Stimulated activated CD4-positive, alpha-beta T cell treated with anti-CD3 and anti-CD28 coated beads, Interleukin-2, amount 100 ng/mL, for 24 hours (primary cell): Measurements from ENCODE around the gene HOXA6.

ENCODE experiments used
- DNase-seq, 2 donors: peaks; one replicate each; pipeline ENCODE4 v3.0.0-alpha.2; 2020

Gene HOXA6

GRCh38 chr7:27147199-27148030 is at the start of gene HOXA6:
Gene HOXA6, minus strand, starts transcription at chr7:27147774. Its CDS starts 25 bp downstream, at chr7:27147749.
- DNase-seq, result no peak

- peak; percentile 89 to 90 for DNase-seq
Measured at GRCh38 chr7:27196287-27196767, 48.8 kb upstream of the HOXA6 start.

- no peak for DNase-seq
Measured at GRCh38 chr7:27194686-27195379, 47.3 kb upstream of the HOXA6 start.

DNA sequence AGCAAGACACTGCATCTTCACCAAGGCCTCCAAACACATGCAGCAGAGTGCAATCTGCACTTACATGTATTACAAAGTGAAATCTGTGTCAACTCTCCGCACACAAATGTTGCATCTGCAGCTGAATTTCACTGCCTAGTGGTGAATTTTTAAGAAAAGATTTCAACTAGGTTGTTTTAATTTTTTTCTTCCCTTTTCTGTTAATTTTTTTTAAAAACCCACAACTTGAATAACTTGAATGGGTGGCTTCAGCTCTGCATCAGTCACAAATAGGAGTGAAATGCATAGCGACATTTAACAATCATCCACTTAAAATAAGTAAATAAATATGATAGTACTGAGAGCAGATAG is 46.4 kb upstream of the HOXA6 start:
- no peak for DNase-seq

- DNase-seq, result peak in 1 of 2 donors; percentile 16
Measured at GRCh38 chr7:27193335-27194001, 45.9 kb upstream of the HOXA6 start.

GRCh38 chr7:27192546-27193334 is 45.2 kb upstream of the HOXA6 start:
- DNase-seq, result peak in 1 of 2 donors; percentile 14

DNA sequence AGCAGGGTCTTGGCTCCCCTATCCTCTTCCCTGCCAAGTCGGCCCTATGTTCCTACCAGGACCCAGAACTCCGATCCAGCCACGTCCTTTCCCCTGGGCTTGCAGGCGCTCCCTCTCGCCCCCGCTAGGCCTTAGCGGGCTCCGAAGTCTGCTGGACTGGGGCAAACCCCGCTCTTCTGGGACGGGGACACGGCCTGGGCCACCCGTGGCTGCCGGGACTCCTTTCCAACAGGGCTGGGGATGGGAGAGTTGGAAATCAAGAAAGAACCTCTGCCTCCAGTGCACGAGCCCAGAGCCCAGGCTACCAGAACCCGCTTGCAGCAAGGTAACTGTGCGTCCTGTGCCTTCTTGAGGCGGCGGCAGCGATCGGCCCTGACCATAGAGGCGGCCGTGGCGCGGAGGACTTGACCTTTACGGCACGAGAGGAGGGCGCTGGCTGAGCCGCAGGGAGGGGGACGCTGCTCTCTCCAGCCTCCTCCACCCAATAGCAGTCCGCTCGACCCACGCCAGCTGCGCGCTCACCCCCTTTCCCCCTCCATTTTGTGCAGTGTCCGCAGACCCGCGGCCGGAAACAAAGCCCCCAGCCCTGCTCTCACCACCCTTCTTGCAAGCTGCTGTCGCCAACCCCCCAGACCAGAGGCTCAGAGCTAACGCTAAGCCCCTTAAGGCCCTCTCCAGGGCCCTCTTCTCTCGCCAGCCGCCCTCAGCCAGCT is 44.4 kb upstream of the HOXA6 start:
- DNase-seq, result no peak

DNA sequence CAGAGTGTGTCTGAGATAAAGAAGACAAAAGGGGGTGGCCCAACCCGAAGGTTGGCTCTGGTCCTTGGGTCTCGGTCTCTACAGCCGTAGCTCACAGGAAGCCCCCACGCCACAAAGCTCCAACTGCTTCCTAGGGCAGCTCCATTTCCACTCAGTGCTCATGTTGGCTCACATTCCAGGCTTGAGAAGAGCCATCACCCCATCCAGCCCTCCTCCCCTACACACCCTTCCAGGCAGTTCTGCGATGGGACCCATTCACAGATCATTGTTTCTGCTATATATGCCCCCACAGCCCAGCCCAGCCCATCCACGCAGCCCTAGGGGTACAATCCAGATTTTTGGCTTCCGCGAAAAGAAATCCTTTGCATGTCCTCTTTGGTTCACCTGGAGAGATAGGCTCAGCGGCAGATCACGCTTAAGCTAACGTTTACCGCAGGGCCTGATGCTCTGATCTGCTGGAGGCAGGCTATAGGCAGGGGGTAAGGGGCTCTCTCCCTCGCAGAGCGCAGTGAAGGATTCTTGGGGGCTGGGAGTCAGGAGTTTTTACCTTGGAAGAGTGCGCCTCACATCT is 43.7 kb upstream of the HOXA6 start:
- no peak for DNase-seq

DNA sequence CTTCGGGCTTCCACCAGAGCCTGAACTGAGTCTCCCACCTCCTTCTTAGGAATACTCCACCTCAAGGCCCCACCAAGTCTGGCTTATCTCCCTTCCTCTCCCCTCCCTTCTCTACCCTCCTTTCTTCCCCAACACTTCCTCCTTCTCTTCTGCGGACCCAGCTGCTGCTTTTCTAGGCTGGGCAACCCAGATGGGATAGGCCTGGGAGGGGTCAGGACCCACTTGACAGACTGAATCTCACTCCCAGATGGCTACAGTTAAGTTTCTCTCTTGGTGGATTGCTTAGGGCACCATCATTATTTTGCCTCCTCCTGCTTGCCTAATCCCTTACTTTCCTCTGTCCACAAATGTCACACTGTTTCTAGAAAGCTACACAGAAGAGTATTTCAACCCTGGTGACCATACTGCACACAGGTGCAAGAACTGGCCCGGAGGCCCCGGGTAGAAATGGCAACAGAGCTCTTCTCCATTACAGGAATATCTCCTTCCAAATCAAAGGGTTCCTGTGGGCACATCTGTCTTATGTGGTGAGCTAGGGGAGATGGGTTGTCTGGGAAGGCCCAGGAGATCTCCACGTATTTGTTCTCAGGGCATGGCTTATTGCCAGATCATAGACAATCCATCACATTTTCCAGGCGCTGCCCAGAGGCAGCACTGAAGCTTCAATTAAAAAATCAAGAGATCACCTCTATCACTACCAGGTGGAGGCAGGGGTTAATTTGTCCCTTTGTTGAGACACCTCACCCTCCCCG is 42.6 kb upstream of the HOXA6 start:
- no peak for DNase-seq

- no peak for DNase-seq
Measured at GRCh38 chr7:27189295-27189996, 41.9 kb upstream of the HOXA6 start.

- no peak for DNase-seq
Measured at GRCh38 chr7:27188386-27189294, 41.1 kb upstream of the HOXA6 start.

DNA sequence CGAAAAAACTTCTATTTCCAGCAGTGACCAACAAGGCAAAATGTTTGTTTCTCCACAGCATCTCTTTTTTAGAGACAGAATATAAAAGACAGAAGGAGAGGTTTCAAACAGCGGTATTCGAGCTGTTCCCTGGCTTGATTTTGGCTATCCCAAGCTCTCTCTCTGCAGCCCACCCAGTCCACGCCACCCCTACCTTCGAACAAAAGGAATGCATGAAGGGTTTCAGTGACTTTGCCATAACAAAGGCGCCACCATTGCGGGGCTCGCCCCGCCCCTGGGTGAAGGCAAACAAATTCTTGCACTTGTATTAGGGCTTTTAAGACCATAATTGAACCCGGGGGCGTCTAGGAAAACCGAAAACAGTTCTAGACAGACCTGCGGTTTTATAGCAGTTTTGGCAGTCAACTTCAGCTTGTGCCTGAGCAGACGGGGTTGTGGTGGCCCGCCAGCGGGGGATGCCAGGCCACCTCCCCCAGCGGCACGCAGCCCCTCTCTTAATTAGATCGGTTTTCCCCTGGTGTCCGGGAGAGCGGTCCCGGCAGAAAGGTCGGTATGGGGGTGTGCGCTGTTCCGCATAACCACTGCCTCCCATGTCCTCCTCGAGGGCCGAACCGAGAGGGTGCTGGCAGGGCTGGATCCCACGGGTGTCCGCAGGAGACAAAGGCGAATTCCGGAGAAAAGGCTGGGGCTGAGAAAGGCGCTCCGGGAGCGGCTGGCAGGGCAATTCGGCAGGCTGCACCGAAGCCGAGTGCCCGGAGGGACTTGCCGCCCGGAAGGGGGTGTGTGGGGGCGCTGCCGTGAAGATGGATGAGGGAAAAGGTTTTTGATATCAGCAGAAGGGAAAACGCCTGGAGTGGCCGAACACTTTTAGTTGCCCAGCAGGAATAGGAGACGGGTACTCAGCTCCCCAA is 40.2 kb upstream of the HOXA6 start:
- no peak for DNase-seq

DNA sequence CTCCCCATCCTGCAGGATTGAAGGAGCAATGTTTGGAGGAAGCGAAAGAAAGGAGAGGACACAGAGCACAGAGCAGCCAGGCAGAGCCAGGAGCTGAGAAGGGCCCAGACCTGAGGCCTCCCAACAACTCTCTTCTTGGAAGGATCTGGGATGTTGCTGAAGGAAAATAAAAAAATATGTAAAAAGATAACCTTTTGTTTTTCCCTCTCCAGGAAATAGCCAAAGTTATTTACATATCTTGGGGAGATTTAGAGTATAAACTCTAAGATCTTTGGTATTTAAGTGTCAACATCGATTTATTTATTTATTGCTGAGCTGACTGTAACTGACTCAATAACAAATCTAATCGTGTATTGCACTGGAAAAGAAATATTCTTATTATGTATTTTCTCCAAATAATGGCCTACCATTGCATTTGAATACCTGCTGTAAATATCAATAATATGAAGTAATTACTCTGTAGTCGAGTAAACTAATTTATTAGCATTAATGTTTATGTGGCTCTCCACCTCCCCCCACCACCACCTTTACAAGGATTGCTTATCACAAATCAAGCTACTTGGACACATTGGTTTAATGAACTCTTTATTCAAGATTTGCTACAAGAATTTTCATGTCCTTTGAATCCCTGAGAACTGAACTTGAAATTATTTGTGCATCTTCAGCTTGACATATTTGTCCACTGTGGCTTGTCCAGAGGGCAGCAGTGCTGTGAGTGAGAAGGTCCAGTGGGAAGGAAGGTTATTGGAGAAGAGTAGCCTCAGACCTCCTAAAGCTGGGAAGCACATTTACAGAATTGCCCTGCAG is 39.3 kb upstream of the HOXA6 start:
- no peak for DNase-seq

- no peak for DNase-seq
Measured at GRCh38 chr7:27185854-27186667, 38.5 kb upstream of the HOXA6 start.

- no peak for DNase-seq
Measured at GRCh38 chr7:27185013-27185853, 37.7 kb upstream of the HOXA6 start, which contains the start of gene HOXA11. Gene HOXA11, minus strand, starts transcription at chr7:27185232. Its CDS starts 88 bp downstream, at chr7:27185144.
